ENCODE measurements around the gene DUSP10.

- no peak for TF ChIP-seq CTCF (conservative IDR thresholded peaks at IDR 0.05 in 1 of 2, IDR thresholded peaks at IDR 0.05 in 1 of 2; ENCODE audit: low read depth in 1 of 2, low read length in 2 of 2)
- no peak for TF ChIP-seq EZH2 (IDR thresholded peaks at IDR 0.05; ENCODE audit: low read length, missing control alignments)
Observed at GRCh38 chr1:221667504-221667903, 74.4 kb downstream of the DUSP10 start.
